ENCODE results near the gene B3GALT5. TPM values are rescaled to one million over a fixed set of nuclear protein-coding genes. Genes with fewer than 3 reads are reported as not detected.

B3GALT5 gene
- total RNA-seq, 1 donor from 2014 or later = not detected

- ATAC-seq (ENCODE audit: low read depth) = no peak
- H3K27ac Mint-ChIP-seq = no peak overlapping the region
- H3K36me3 Mint-ChIP-seq (ENCODE audit: low read depth) = no peaks in the 10 kb centered on the region
- no peaks in the 10 kb centered on the region for H3K27me3 Mint-ChIP-seq
- intact Hi-C loops (cut with micrococcal nuclease) = no loop called here
- ChIA-PET CTCF (interaction anchor here (0.9 kb wide), 1 partner anchor 44 kb away, joined by 3 read pairs; no protein-coding TSS in a partner anchor), POLR2A (no interaction called here)
- H3K9me3 Mint-ChIP-seq = no peaks in the 10 kb centered on the region
- no peak for TF ChIP-seq CTCF (IDR thresholded peaks at IDR 0.05)
- DNase-seq = no peak
- no peak overlapping the region for H3K4me3 Mint-ChIP-seq
- no peaks in the 10 kb centered on the region for H3K4me1 Mint-ChIP-seq
Measured at GRCh38 chr21:39666681-39667315, 54.1 kb downstream of the B3GALT5 start.

DNA sequence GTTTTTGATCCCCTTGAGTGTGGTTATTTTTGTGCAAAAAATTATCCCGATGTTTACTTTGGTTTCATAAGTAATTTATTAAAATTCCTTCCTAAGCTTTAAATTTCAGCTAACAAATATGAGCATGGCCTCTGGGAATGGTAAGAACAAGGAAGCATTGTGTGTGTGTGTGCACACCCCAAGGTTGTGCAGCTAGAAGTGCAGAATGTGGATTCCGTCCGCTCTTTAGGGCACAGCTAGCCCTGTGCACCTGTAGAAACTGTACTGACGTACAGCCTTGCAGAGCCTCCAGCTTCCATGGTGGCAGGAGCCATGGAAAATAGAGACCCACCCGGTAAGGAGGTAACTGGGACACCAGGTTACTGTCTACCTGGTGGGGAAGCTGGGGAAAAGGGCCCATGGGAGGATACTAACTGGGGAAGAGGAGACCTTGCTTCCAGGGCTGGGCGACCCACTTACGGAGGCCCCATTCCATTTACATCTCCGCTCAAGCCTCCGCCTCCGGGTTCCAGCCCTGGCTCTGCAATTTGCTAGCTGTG is 54.7 kb downstream of the B3GALT5 start:
- H3K27me3 Mint-ChIP-seq = no peaks in the 10 kb centered on the region
- DNase-seq = no peak
- TF ChIP-seq CTCF (IDR thresholded peaks at IDR 0.05) = no peak
- no peak overlapping the region for H3K4me3 Mint-ChIP-seq
- ATAC-seq (ENCODE audit: low read depth) = no peak
- no peaks in the 10 kb centered on the region for H3K4me1 Mint-ChIP-seq
- POLR2A ChIA-PET = no interaction called here
- intact Hi-C loops (cut with micrococcal nuclease) = no loop called here
- H3K9me3 Mint-ChIP-seq = no peaks in the 10 kb centered on the region
- CTCF ChIA-PET = interaction anchor here (0.9 kb wide), 1 partner anchor 43 kb away, joined by 3 read pairs; no protein-coding TSS in a partner anchor
- no peaks in the 10 kb centered on the region for H3K36me3 Mint-ChIP-seq (ENCODE audit: low read depth)
- no peak overlapping the region for H3K27ac Mint-ChIP-seq

- Mint-ChIP-seq H3K27me3 (peaks cover 2% of the 10 kb centered on the region), H3K36me3 (ENCODE audit: low read depth) (no peaks in the 10 kb centered on the region), H3K9me3 (no peaks in the 10 kb centered on the region), H3K4me1 (no peaks in the 10 kb centered on the region), H3K27ac (no peak overlapping the region), H3K4me3 (no peak overlapping the region)
- no peak for ATAC-seq (ENCODE audit: low read depth)
- ChIA-PET POLR2A (no interaction called here), CTCF (no interaction called here)
- no peak for TF ChIP-seq CTCF (IDR thresholded peaks at IDR 0.05)
- intact Hi-C loops (cut with micrococcal nuclease) = no loop called here
- DNase-seq = no peak
Measured at GRCh38 chr21:39668369-39668768, 55.6 kb downstream of the B3GALT5 start.

- intact Hi-C loops (cut with micrococcal nuclease) = no loop called here
- Mint-ChIP-seq H3K4me3 (no peak overlapping the region), H3K9me3 (no peaks in the 10 kb centered on the region), H3K4me1 (no peaks in the 10 kb centered on the region), H3K27ac (no peak overlapping the region), H3K36me3 (ENCODE audit: low read depth) (no peaks in the 10 kb centered on the region), H3K27me3 (peaks cover 2% of the 10 kb centered on the region)
- TF ChIP-seq CTCF (IDR thresholded peaks at IDR 0.05) = no peak
- no peak for ATAC-seq (ENCODE audit: low read depth)
- ChIA-PET CTCF (no interaction called here), POLR2A (no interaction called here)
- DNase-seq = no peak
Measured at GRCh38 chr21:39669485-39669884, 56.7 kb downstream of the B3GALT5 start.

- H3K36me3 Mint-ChIP-seq (ENCODE audit: low read depth) = no peaks in the 10 kb centered on the region
- ChIA-PET CTCF (no interaction called here), POLR2A (no interaction called here)
- TF ChIP-seq CTCF (IDR thresholded peaks at IDR 0.05) = no peak
- DNase-seq (no peak), ATAC-seq (ENCODE audit: low read depth) (no peak)
- H3K27ac Mint-ChIP-seq = no peak overlapping the region
- H3K27me3 Mint-ChIP-seq = peaks cover 2% of the 10 kb centered on the region
- intact Hi-C loops (cut with micrococcal nuclease) = no loop called here
- no peaks in the 10 kb centered on the region for H3K9me3 Mint-ChIP-seq
- H3K4me3 Mint-ChIP-seq = no peak overlapping the region
- H3K4me1 Mint-ChIP-seq = no peaks in the 10 kb centered on the region
Measured at GRCh38 chr21:39669976-39670661, 57.4 kb downstream of the B3GALT5 start.
